Neutrophil (primary cell): ENCODE results near the gene KLRD1.

Experiments
- H3K27ac ChIP-seq: fragments of 200-600 bp; sonication (generic); 2 replicates; pipeline ENCODE4 v1.5.1; 2016; ENCODE audit warnings: mild to moderate bottlenecking, moderate library complexity
- H3K27me3 ChIP-seq: fragments of 200-600 bp; sonication (generic); 2 replicates; pipeline ENCODE4 v1.6.0; 2016; ENCODE audit warnings: mild to moderate bottlenecking
- H3K36me3 ChIP-seq: fragments of 200-600 bp; sonication (generic); 2 replicates; pipeline ENCODE4 v1.5.1; 2017
- H3K4me1 ChIP-seq, 2 experiments: fragments of 200-600 bp in 1 of 2; sonication (generic) in 1 of 2; 1 replicate in 1 of 2; 2 replicates in 1 of 2; pipeline versions ENCODE4 v1.5.1 to v1.6.1; 2013 to 2016; ENCODE audit warnings: low read depth in 1 of 2, low read length in 1 of 2, mild to moderate bottlenecking in 1 of 2, moderate library complexity in 1 of 2; ENCODE audit not compliant: control insufficient read depth in 1 of 2, insufficient read depth in 1 of 2
- H3K4me3 ChIP-seq, 2 experiments: fragments of 200-600 bp in 1 of 2; sonication (generic) in 1 of 2; 1 replicate in 1 of 2; 2 replicates in 1 of 2; pipeline ENCODE4 v1.5.1; 2013 to 2016; ENCODE audit warnings: low read depth in 1 of 2, low read length in 1 of 2, mild to moderate bottlenecking in 1 of 2, moderate library complexity in 1 of 2
- H3K9me3 ChIP-seq: fragments of 200-600 bp; sonication (generic); 2 replicates; pipeline ENCODE4 v1.5.1; 2016
- TF ChIP-seq, protein P1 (sequence below): fragments of 200-600 bp; sonication (generic); IDR thresholded peaks from 2 replicates; pipeline ENCODE4 v1.5.1; 2016; ENCODE audit warnings: antibody characterized with exemption

The KLRD1 gene

DNA sequence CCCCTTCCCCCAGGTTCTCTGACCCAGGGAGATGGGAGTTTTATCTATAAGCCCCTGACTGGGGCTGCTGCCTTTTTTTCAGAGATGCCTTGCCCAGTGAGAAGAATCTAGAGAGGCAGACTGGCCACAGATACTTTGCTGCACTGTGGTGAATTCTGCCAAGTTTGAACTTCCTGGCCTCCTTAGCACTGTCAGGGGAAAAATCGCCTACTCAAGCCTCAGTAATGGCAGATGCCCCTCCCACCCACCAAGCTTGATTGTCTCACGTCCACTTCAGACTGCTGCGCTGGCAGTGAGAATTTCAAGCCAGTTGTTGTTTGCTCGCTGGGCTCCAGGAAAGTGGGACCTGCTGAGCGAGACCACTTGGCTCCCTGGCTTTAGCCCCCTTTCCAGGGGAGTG, 50.5 kb downstream of the KLRD1 start:
- no peaks in the 10 kb centered on the region for H3K27me3 ChIP-seq
- H3K9me3 ChIP-seq = no peaks in the 10 kb centered on the region
- H3K4me3 ChIP-seq = no peak overlapping the region
- TF ChIP-seq, protein P1, sequence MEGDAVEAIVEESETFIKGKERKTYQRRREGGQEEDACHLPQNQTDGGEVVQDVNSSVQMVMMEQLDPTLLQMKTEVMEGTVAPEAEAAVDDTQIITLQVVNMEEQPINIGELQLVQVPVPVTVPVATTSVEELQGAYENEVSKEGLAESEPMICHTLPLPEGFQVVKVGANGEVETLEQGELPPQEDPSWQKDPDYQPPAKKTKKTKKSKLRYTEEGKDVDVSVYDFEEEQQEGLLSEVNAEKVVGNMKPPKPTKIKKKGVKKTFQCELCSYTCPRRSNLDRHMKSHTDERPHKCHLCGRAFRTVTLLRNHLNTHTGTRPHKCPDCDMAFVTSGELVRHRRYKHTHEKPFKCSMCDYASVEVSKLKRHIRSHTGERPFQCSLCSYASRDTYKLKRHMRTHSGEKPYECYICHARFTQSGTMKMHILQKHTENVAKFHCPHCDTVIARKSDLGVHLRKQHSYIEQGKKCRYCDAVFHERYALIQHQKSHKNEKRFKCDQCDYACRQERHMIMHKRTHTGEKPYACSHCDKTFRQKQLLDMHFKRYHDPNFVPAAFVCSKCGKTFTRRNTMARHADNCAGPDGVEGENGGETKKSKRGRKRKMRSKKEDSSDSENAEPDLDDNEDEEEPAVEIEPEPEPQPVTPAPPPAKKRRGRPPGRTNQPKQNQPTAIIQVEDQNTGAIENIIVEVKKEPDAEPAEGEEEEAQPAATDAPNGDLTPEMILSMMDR = no peak
- no peak overlapping the region for H3K27ac ChIP-seq
- no peaks in the 10 kb centered on the region for H3K36me3 ChIP-seq
- H3K4me1 ChIP-seq = peaks cover 9 to 13% of the 10 kb centered on the region in 2 experiments

DNA sequence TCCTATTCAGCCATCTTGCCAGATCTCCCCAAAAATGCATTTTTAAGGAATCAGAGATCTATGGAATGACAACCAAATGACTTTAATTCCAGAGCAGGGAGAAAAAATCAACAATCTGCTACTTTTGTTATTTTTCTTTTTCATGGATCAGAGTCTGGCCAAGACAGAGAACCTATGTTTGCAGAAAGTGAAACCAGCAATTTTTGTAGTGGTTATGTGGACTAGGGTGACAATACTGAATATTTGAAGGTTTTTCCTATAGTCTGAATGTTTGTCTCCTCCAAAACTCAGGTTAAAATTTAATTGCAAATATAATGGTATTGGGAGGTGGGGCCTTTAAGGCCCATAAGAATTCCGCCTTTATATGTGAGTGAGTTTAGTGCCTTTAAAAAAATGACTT, 51.3 kb downstream of the KLRD1 start:
- Histone ChIP-seq H3K9me3 (no peaks in the 10 kb centered on the region), H3K27ac (no peak overlapping the region), H3K4me3 (no peak overlapping the region), H3K27me3 (no peaks in the 10 kb centered on the region), H3K4me1 (peaks cover 14 to 21% of the 10 kb centered on the region in 2 experiments), H3K36me3 (no peaks in the 10 kb centered on the region)
- TF ChIP-seq, protein P1 = no peak

DNA sequence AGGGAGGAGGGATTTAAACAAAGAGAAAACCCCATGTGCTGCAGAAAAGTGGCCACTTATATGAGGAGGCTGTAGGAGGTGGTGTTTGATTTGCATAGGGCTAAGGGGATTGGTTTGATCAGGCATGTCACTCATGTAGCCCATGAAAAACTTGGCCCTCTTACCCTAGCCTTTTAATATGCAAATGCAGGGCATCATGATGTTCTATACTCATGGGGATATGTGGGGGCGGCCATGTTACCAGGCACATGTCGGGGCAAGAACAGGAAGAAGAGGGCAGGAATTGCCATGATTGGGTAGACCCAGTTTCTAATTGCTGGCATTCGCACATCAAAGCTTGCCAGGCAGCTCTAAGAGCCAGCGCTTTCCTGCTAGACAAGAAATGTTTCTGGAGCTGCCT, 53.4 kb downstream of the KLRD1 start:
- Histone ChIP-seq H3K27ac (no peak overlapping the region), H3K4me3 (no peak overlapping the region), H3K36me3 (no peaks in the 10 kb centered on the region), H3K9me3 (no peaks in the 10 kb centered on the region), H3K27me3 (no peaks in the 10 kb centered on the region), H3K4me1 (peaks cover 32 to 38% of the 10 kb centered on the region in 2 experiments)
- TF ChIP-seq, protein P1 = no peak

DNA sequence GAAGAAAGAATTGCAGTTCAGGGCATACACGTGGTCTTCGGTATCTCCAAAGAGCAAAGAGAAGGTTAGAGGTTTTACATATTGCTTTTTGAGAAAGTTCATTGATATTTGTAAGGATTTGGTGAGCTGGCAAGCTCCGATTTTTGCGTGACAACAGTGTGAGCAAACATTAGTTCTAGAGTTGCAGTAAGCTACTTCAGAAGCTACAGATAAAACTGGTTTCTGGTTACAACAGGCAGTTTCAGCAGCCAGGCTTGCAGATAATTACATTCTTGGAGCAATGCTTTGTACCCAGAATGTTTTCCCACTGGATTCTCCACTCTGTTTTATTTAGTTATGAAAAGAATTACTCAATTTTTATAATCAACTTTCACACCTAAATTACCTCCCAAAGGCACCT, 54.0 kb downstream of the KLRD1 start:
- TF ChIP-seq, protein P1 = no peak
- Histone ChIP-seq H3K36me3 (no peaks in the 10 kb centered on the region), H3K27me3 (no peaks in the 10 kb centered on the region), H3K27ac (peak overlapping the region; percentile 54), H3K9me3 (no peaks in the 10 kb centered on the region), H3K4me1 (peaks cover 32 to 39% of the 10 kb centered on the region in 2 experiments), H3K4me3 (no peak overlapping the region)

DNA sequence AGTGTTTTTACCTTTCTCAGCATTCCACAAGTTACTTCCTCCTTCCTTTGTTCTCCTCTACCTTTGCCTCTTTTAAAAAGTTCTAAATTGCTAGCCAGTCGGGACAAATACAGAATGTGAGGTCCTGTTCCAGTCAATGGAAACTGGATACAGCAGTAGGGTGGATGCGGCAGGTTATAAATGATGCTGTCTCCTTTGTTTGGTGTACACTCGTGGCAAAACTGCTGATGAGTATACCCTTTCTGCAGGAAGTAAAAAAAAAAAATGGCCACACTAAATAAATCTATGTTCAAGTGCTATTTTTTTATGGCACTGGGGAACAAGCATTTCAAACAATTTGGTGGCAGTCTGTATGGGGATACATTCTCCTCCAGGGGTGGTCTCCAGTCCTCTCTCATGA, 54.7 kb downstream of the KLRD1 start:
- H3K4me3 ChIP-seq = no peak overlapping the region
- peak overlapping the region; percentile 54 for H3K27ac ChIP-seq
- H3K9me3 ChIP-seq = no peaks in the 10 kb centered on the region
- H3K36me3 ChIP-seq = no peaks in the 10 kb centered on the region
- H3K27me3 ChIP-seq = no peaks in the 10 kb centered on the region
- TF ChIP-seq, protein P1 = no peak
- H3K4me1 ChIP-seq = peaks cover 32 to 39% of the 10 kb centered on the region in 2 experiments
